Ovary (tissue), 9 donors: ENCODE results near the gene GAK. TPM values are rescaled to one million over a fixed set of nuclear protein-coding genes. Genes with fewer than 3 reads are reported as not detected.

Experiments
- DNase-seq, 5 donors: peaks; one replicate each; pipeline ENCODE4 v3.0.0-alpha.2; 2019 to 2020
- H3K27ac ChIP-seq, 2 donors: fragments of 200-600 bp; one replicate each; pipeline versions ENCODE4 v1.5.1 to v1.8.0; 2019 to 2022
- H3K27me3 ChIP-seq: fragments of 200-600 bp; one replicate; pipeline ENCODE4 v1.8.0; 2022
- H3K36me3 ChIP-seq: fragments of 200-600 bp; sonication (generic); one replicate; pipeline ENCODE4 v1.5.1; 2019
- H3K4me1 ChIP-seq: one replicate; pipeline ENCODE4 v1.8.1; 2013; ENCODE audit warnings: mild to moderate bottlenecking, moderate library complexity; ENCODE audit not compliant: insufficient read depth
- H3K4me3 ChIP-seq: fragments of 200-600 bp; sonication (generic); one replicate; pipeline ENCODE4 v1.5.1; 2017
- H3K9me3 ChIP-seq, 2 donors: fragments of 200-600 bp in 1 of 2; sonication (generic) in 1 of 2; one replicate each; pipeline versions ENCODE4 v1.5.1 to v1.8.1; 2013 to 2019; ENCODE audit warnings: mild to moderate bottlenecking in 1 of 2, moderate library complexity in 1 of 2
- EP300 ChIP-seq: sonication (generic); formaldehyde crosslinking; IDR thresholded peaks from one replicate; pipeline ENCODE4 v1.6.1; 2017; ENCODE audit warnings: antibody characterized with exemption
- POLR2A ChIP-seq: fragments of 450-650 bp; IDR thresholded peaks from one replicate; pipeline ENCODE4 v1.6.1; 2017; ENCODE audit warnings: antibody characterized with exemption, mild to moderate bottlenecking, moderate library complexity
- WGBS, 3 donors: extraction: QIAGEN DNeasy Blood & Tissue Kit in 1 of 3; methylation state at CpG; one replicate each; pipeline versions ENCODE4 v1.1.5 to v1.1.7; 2013 to 2017; 5-methylcytosine and 5-hydroxymethylcytosine counted together
- intact Hi-C, 4 donors: fragments of 100-400 bp; cut with DNase I; formaldehyde crosslinking; loops; one replicate each; pipeline versions ENCODE4 v1.11.0 to v1.15.1; 2022 to 2023
- polyA plus RNA-seq, 2 donors: library from polyadenylated mRNA; stranded (reverse); fragments of 200-250 nt in 1 of 2; fragments of 350-450 nt in 1 of 2; fragmentation: Illumina TruSeq in 1 of 2; extraction: RNeasy Lipid Tissue Mini Kit (QIAGEN cat#74804) in 1 of 2; gene quantifications; one replicate each; pipeline ENCODE4 v1.2.3, GENCODE V29; 2013 to 2014
- total RNA-seq, 7 donors: library from RNA; depleted of rRNA in 2 of 7; stranded (reverse); fragments of >200 nt in 2 of 7; fragmentation: NEBNext Ultra II Directional in 3 of 7; extraction: Animal tissue kit (Norgen Biotek cat#: 25700) in 3 of 7; gene quantifications; one replicate each; pipeline versions ENCODE4 v1.1.0 to v1.2.4, GENCODE V29; 2016 to 2023
- TF ChIP-seq, protein P1 (sequence below), 3 donors: fragments of 450-650 bp in 2 of 3; fragments of 200-600 bp in 1 of 3; IDR thresholded peaks; one replicate each; pipeline versions ENCODE4 v1.5.1 to v1.8.0; 2016 to 2022; ENCODE audit warnings: antibody characterized with exemption in 3 of 3, mild to moderate bottlenecking in 1 of 3
- donor health status: DM: no; HTN: no; CAD: no; lungs with moderate emphysema.
- donor health status: DM: no; HTN: no; CAD: no.
- donor health status: Bipolar disorder and iron deficiency.
- donor health status: DM: yes; HTN: yes; CAD: no.
- donor health status: DM: no; HTN: no; CAD: no.
- donor health status: DM: yes; HTN: yes; CAD: no.

The GAK gene
- total and polyA plus RNA-seq, 9 donors: 30.7 to 95.4 (median 70.4) TPM

DNA sequence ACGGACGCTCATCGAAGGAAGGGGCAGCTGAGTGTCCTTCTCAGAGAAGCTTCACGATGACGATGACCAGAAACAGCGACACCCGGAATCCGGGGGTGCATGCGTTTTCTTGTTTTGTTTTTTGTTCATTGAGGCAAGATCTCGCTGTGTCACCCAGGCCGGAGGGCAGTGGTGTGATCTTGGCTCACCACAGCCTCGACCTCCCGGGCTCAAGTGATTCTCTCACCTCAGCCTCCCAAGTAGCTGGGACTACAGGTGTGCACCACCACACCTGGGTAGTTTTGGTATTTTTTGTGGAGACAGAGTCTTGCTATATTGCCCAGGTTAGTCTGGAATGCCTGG is 21.4 kb upstream of the GAK start:
- Histone ChIP-seq H3K36me3 (no peaks in the 10 kb centered on the region), H3K9me3 (no peaks in the 10 kb centered on the region), H3K4me1 (no peaks in the 10 kb centered on the region), H3K27me3 (no peaks in the 10 kb centered on the region), H3K4me3 (no peak overlapping the region), H3K27ac (no peak overlapping the region)
- intact Hi-C loops: no loop called here
- no peak for DNase-seq
- no peak for TF ChIP-seq POLR2A
- no peak for TF ChIP-seq EP300
- TF ChIP-seq, protein P1, sequence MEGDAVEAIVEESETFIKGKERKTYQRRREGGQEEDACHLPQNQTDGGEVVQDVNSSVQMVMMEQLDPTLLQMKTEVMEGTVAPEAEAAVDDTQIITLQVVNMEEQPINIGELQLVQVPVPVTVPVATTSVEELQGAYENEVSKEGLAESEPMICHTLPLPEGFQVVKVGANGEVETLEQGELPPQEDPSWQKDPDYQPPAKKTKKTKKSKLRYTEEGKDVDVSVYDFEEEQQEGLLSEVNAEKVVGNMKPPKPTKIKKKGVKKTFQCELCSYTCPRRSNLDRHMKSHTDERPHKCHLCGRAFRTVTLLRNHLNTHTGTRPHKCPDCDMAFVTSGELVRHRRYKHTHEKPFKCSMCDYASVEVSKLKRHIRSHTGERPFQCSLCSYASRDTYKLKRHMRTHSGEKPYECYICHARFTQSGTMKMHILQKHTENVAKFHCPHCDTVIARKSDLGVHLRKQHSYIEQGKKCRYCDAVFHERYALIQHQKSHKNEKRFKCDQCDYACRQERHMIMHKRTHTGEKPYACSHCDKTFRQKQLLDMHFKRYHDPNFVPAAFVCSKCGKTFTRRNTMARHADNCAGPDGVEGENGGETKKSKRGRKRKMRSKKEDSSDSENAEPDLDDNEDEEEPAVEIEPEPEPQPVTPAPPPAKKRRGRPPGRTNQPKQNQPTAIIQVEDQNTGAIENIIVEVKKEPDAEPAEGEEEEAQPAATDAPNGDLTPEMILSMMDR (IDR thresholded peaks at IDR 0.05): no peak
- 96 to 97% (median 97%) methylated on average over 13 of the region's 13 CpGs for WGBS, 3 donors

GRCh38 chr4:952881-953573 is 20.9 kb upstream of the GAK start:
- TF ChIP-seq EP300 (no peak), POLR2A (no peak)
- TF ChIP-seq, protein P1 (IDR thresholded peaks at IDR 0.05): no peak
- 94 to 97% (median 97%) methylated on average over 28 of the region's 28 CpGs for WGBS, 3 donors
- Histone ChIP-seq H3K4me3 (no peak overlapping the region), H3K36me3 (no peaks in the 10 kb centered on the region), H3K27ac (no peak overlapping the region), H3K27me3 (no peaks in the 10 kb centered on the region), H3K9me3 (no peaks in the 10 kb centered on the region), H3K4me1 (no peaks in the 10 kb centered on the region)
- intact Hi-C loops: no loop called here
- DNase-seq: peak in 1 of 5 donors; percentile 12

DNA sequence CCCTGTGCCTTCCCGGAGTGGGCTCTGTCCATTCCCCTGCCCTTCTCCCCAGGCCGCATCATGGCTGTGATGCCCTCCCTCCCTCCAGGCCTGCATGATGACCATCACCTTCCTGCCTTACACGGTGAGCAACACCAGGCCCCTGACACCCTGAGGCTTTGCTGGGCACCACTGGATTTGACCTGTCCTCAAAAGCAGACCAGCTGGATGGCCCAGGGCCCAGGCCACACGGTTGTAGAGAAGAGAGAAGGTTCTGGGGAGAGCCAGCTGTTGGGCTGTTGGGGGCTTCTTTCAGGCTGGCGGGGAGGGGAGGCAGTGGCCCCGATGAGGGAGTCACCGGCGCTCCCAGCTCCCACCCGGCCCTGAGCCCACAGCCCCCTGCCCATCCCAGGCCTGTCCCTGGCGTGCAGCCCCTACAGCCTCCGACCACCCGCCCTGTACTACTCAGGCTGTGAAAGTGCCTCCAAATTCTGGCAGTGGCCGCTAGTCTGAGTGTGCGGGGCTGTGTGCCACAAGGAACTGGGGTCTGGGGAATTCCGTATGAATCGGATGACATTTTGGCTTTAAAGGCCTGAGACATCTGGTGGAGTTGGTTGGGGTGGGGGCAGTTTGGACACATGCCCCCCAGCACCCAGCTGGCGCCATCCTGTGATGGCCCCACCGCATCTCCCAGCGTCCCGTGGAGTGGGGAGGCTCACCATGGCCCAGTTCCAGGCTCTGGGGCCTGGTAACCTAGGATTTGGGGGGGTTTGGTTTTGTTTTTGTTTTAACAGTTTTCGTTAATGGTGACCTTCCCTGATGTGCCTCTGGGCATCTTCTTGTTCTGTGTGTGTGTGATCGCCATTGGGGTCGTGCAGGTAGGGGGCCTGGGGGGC is 19.7 kb upstream of the GAK start:
- H3K9me3 ChIP-seq: no peaks in the 10 kb centered on the region
- no peaks in the 10 kb centered on the region for H3K4me1 ChIP-seq
- H3K27me3 ChIP-seq: no peaks in the 10 kb centered on the region
- H3K4me3 ChIP-seq: no peak overlapping the region
- WGBS, 3 donors: 80 to 82% (median 81%) methylated on average over 23 of the region's 23 CpGs
- no peak overlapping the region for H3K27ac ChIP-seq
- no peak for DNase-seq
- TF ChIP-seq POLR2A (no peak), EP300 (no peak)
- TF ChIP-seq, protein P1 (IDR thresholded peaks at IDR 0.05): no peak
- intact Hi-C loops: no loop called here
- H3K36me3 ChIP-seq: no peaks in the 10 kb centered on the region

- Histone ChIP-seq H3K4me1 (no peaks in the 10 kb centered on the region), H3K36me3 (no peaks in the 10 kb centered on the region), H3K4me3 (no peak overlapping the region), H3K27me3 (no peaks in the 10 kb centered on the region), H3K9me3 (no peaks in the 10 kb centered on the region), H3K27ac (no peak overlapping the region)
- intact Hi-C loops: no loop called here
- no peak for TF ChIP-seq EP300
- TF ChIP-seq, protein P1 (IDR thresholded peaks at IDR 0.05): no peak
- TF ChIP-seq POLR2A: no peak
- WGBS, 3 donors: 68 to 76% (median 73%) methylated on average over 7 of the region's 7 CpGs
- no peak for DNase-seq
Observed at GRCh38 chr4:951186-951585, 19.1 kb upstream of the GAK start.
